OCI-LY7 (cell line): ENCODE measurements around the gene DNAI1. TPM values are rescaled to one million over a fixed set of nuclear protein-coding genes. Genes with fewer than 3 reads are reported as not detected.

ENCODE experiments used
- BruUV-seq: library from RNA; stranded (reverse); fragments of 400-500 nt; replicated peaks from 2 replicates; lab custom pipeline; 2021; lab: Mats Ljungman, UMichigan
- CTCF ChIA-PET: fragments of 300-600 bp; sonication (Branson Sonifier 250); formaldehyde crosslinking; loops from one replicate; lab custom pipeline; 2022; ENCODE audit warnings: antibody characterized with exemption; ENCODE audit not compliant: unreplicated experiment; lab: Charles Lee
- POLR2A ChIA-PET: fragments of 300-600 bp; sonication (Branson Sonifier 250); formaldehyde crosslinking; loops from one replicate; lab custom pipeline; 2022; ENCODE audit warnings: antibody characterized with exemption; lab: Charles Lee
- DNase-seq: peaks from one replicate; pipeline ENCODE4 v3.0.0-alpha.2; 2015; ENCODE audit warnings: low spot score
- H2AFZ ChIP-seq: fragments of 200-600 bp; sonication (generic), shearing (Covaris generic); 2 replicates; pipeline ENCODE4 v1.6.1; 2014; ENCODE audit warnings: mild to moderate bottlenecking, antibody characterized with exemption, low read length, moderate library complexity
- H3K27ac ChIP-seq: fragments of 200-600 bp; sonication (generic); 2 replicates; pipeline ENCODE4 v1.5.1; 2014; ENCODE audit warnings: mixed run types, low read depth, mild to moderate bottlenecking, moderate library complexity, low read length, inconsistent platforms; ENCODE audit not compliant: poor library complexity, severe bottlenecking
- H3K36me3 ChIP-seq: fragments of 200-600 bp; sonication (generic); 2 replicates; pipeline ENCODE4 v1.6.1; 2014; ENCODE audit warnings: mild to moderate bottlenecking, antibody characterized with exemption, low read length, moderate library complexity, mixed read lengths; ENCODE audit not compliant: insufficient read depth
- H3K4me1 ChIP-seq: fragments of 200-600 bp; sonication (generic); 2 replicates; pipeline ENCODE4 v1.5.1; 2014; ENCODE audit warnings: mild to moderate bottlenecking, low read length; ENCODE audit not compliant: insufficient read depth, poor library complexity, severe bottlenecking
- H3K4me2 ChIP-seq: fragments of 200-600 bp; sonication (generic); 2 replicates; pipeline ENCODE4 v1.6.1; 2014; ENCODE audit warnings: mild to moderate bottlenecking, low read length
- H3K4me3 ChIP-seq: fragments of 200-600 bp; sonication (generic); 2 replicates; pipeline ENCODE4 v1.5.1; 2014; ENCODE audit warnings: mild to moderate bottlenecking, low read depth, low read length; ENCODE audit not compliant: poor library complexity, severe bottlenecking
- H3K79me2 ChIP-seq: fragments of 200-600 bp; sonication (generic); 2 replicates; pipeline ENCODE4 v1.6.1; 2016; ENCODE audit warnings: low read depth, mild to moderate bottlenecking, low read length, moderate library complexity, mixed read lengths; ENCODE audit not compliant: insufficient read depth
- H3K9me2 ChIP-seq: fragments of 200-600 bp; sonication (generic); 2 replicates; pipeline ENCODE4 v1.6.1; 2016; ENCODE audit warnings: mild to moderate bottlenecking, low read length, mixed read lengths; ENCODE audit not compliant: insufficient read depth
- H3K9me3 ChIP-seq: fragments of 200-600 bp; sonication (generic); 2 replicates; pipeline ENCODE4 v1.6.1; 2014; ENCODE audit warnings: mild to moderate bottlenecking, mixed run types, low read length, mixed read lengths
- H4K20me1 ChIP-seq: fragments of 200-600 bp; sonication (generic); 2 replicates; pipeline ENCODE4 v1.6.1; 2014; ENCODE audit warnings: mild to moderate bottlenecking, antibody characterized with exemption, low read length, moderate library complexity, mixed read lengths; ENCODE audit not compliant: insufficient read depth
- EZH2phosphoT487 ChIP-seq: fragments of 200-600 bp; sonication (generic); IDR thresholded peaks from 2 replicates; pipeline ENCODE4 v1.6.1; 2018; ENCODE audit warnings: low read depth, borderline replicate concordance, mild to moderate bottlenecking, mixed run types, antibody characterized with exemption, low read length, moderate library complexity, mixed read lengths
- intact Hi-C: fragments of 100-400 bp; cut with micrococcal nuclease; formaldehyde crosslinking; loops from one replicate; pipeline ENCODE4 v1.10.0; 2022; ENCODE audit not compliant: unreplicated experiment
- total RNA-seq, 2 experiments: library from RNA; depleted of rRNA in 1 of 2; stranded (reverse); fragments of >200 nt in 1 of 2; shearing (Covaris generic) in 1 of 2; gene quantifications; 2 replicates each; pipeline ENCODE4 v1.2.3, GENCODE V29; 2014 to 2022
- TF ChIP-seq, protein P1 (sequence below): fragments of 200-600 bp; sonication (generic); conservative IDR thresholded peaks from 2 replicates; pipeline ENCODE4 v1.5.1; 2014; ENCODE audit warnings: mild to moderate bottlenecking, antibody characterized with exemption, low read length, moderate library complexity, mixed read lengths

DNAI1 gene
- total RNA-seq, 2 experiments from 2014 or later = 0.57 to 0.97 TPM

GRCh38 chr9:34556949-34557348, 98.3 kb downstream of the DNAI1 start:
- no peaks in the 10 kb centered on the region for H4K20me1 ChIP-seq
- no TSS peak for BruUV-seq
- no peak overlapping the region for H2AFZ ChIP-seq
- no peaks in the 10 kb centered on the region for H3K9me2 ChIP-seq
- no peak overlapping the region for H3K4me2 ChIP-seq
- no peaks in the 10 kb centered on the region for H3K36me3 ChIP-seq
- H3K4me3 ChIP-seq = no peak overlapping the region
- no peaks in the 10 kb centered on the region for H3K79me2 ChIP-seq
- POLR2A ChIA-PET = no interaction called here
- no peak for DNase-seq
- H3K4me1 ChIP-seq = no peaks in the 10 kb centered on the region
- no peak overlapping the region for H3K27ac ChIP-seq
- TF ChIP-seq EZH2phosphoT487 = no peak
- TF ChIP-seq, protein P1, sequence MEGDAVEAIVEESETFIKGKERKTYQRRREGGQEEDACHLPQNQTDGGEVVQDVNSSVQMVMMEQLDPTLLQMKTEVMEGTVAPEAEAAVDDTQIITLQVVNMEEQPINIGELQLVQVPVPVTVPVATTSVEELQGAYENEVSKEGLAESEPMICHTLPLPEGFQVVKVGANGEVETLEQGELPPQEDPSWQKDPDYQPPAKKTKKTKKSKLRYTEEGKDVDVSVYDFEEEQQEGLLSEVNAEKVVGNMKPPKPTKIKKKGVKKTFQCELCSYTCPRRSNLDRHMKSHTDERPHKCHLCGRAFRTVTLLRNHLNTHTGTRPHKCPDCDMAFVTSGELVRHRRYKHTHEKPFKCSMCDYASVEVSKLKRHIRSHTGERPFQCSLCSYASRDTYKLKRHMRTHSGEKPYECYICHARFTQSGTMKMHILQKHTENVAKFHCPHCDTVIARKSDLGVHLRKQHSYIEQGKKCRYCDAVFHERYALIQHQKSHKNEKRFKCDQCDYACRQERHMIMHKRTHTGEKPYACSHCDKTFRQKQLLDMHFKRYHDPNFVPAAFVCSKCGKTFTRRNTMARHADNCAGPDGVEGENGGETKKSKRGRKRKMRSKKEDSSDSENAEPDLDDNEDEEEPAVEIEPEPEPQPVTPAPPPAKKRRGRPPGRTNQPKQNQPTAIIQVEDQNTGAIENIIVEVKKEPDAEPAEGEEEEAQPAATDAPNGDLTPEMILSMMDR = no peak
- CTCF ChIA-PET = no interaction called here
- intact Hi-C loops = no loop called here
- peaks cover 3% of the 10 kb centered on the region; the same call in 1 of the 2 replicates for H3K9me3 ChIP-seq

DNA sequence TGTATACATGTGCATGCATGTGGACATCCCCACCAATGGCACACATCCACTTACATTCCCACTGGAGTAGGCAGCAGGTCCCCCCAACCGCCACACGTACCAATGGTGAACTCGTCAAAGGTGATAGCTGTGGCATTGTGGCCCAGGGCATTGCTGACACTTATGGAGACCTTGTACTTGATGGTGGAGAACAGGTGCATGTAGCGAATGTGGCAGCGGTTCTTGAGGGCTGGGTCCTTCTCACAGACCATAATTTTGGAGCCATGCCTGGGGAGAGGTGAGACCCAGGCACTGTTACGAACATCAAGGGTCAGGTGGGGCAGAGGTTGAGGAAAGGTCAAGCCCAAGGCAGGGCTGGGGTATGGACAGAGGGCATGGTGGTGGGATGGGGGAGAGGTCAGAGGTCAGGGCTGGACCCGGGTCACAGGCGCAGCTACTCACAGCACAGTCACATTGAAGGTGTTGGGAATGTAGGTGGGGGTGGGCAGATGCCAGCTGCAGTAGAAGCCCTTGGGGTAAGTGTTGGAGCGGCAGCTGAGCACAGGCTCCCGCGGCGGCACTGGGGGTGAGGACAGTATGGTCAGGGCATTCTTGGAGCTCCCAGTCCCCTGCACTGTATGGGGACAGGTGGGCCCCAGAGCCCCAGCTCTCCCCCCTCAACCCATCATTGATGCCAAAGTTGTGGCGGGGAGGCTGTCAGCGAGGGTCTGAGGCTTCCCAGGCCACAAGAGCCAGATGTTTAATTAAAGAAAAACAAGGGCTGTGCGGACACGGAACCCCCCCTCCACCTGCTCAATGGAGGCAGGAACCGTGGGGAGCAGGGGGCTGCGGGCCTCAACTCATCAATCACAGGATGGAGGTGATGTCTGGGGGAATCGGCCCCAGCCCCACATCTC, 99.1 kb downstream of the DNAI1 start:
- CTCF ChIA-PET = no interaction called here
- no TSS peak for BruUV-seq
- no peak for TF ChIP-seq EZH2phosphoT487
- TF ChIP-seq, protein P1 = no peak
- no peaks in the 10 kb centered on the region for H4K20me1 ChIP-seq
- no peaks in the 10 kb centered on the region for H3K9me2 ChIP-seq
- H3K4me2 ChIP-seq = no peak overlapping the region
- H3K4me3 ChIP-seq = no peak overlapping the region
- no peak overlapping the region for H3K27ac ChIP-seq
- intact Hi-C loops = no loop called here
- no peak for DNase-seq
- H3K36me3 ChIP-seq = no peaks in the 10 kb centered on the region
- no peak overlapping the region for H2AFZ ChIP-seq
- H3K9me3 ChIP-seq = peaks cover 9% of the 10 kb centered on the region; the same call in 1 of the 2 replicates
- POLR2A ChIA-PET = interaction anchor here (0.5 kb wide), 1 partner anchor 1098 kb away, joined by 3 read pairs; no protein-coding TSS in a partner anchor
- H3K4me1 ChIP-seq = no peaks in the 10 kb centered on the region
- no peaks in the 10 kb centered on the region for H3K79me2 ChIP-seq

DNA sequence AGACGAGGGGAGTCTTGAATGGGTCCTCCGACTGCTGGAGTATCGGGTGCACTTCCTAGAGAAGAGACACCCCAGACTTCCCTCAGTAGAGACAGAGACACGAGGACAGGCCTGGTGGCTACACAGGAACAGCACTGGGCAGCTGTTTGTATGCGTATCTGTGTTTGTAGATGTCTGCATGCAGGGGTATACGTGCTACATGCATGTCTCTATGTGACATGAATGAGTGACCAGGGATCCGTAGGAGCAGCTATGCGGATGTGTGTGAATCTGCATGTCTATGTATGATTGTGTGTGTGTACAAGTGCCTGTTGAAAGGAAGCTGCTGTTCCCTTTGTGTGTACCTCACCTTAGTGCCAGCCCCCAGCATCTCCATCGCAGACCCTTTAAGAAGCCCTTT, 99.8 kb downstream of the DNAI1 start:
- no peak for DNase-seq
- Histone ChIP-seq H3K4me1 (no peaks in the 10 kb centered on the region), H3K4me3 (no peak overlapping the region), H3K9me3 (peaks cover 9% of the 10 kb centered on the region; the same call in 1 of the 2 replicates), H3K9me2 (no peaks in the 10 kb centered on the region), H3K36me3 (no peaks in the 10 kb centered on the region), H3K79me2 (no peaks in the 10 kb centered on the region), H4K20me1 (no peaks in the 10 kb centered on the region), H3K4me2 (no peak overlapping the region), H3K27ac (no peak overlapping the region), H2AFZ (no peak overlapping the region)
- TF ChIP-seq, protein P1 = no peak
- no peak for TF ChIP-seq EZH2phosphoT487
- no TSS peak for BruUV-seq
- ChIA-PET POLR2A (interaction anchor here (0.5 kb wide), 1 partner anchor 1099 kb away, joined by 3 read pairs; no protein-coding TSS in a partner anchor), CTCF (no interaction called here)
- intact Hi-C loops = no loop called here
